ENCODE data around the gene SPRR2A.

DNA sequence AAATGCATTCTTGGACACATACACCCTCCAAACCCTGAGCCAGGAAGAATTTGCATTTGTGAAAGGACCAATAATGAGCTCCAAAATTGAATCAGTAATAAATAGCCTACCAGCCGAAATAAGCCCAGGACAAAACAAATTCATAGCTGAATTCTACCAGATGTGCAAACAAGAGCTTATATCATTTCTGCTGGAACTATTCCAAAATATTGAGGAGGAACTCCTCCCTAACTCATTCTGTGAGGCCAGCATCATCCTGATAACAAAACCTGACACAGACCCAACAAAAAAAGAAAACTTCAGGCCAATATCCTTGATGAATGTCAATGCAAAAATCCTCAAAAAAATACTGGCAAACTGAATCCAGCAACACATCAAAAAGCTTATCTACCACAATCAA, 30.3 kb upstream of the SPRR2A start:
- TF ChIP-seq CTCF (IDR thresholded peaks at IDR 0.05) (no peak), POLR2A (IDR thresholded peaks at IDR 0.05) (no peak)
